GM21528 (cell line): Measurements from ENCODE around the gene PRCD.

Experiments
- ATAC-seq: cut with Tn5 transposase; IDR thresholded peaks from one replicate; pipeline ENCODE4 v1.9.1; 2021; ENCODE audit warnings: mild to moderate bottlenecking, moderate library complexity; ENCODE audit not compliant: unreplicated experiment, low FRiP score

Gene PRCD

GRCh38 chr17:76567634-76568432 lies 28.0 kb downstream of the PRCD start:
- ATAC-seq = no peak

- ATAC-seq = no peak
Observed at GRCh38 chr17:76568811-76569221, 29.0 kb downstream of the PRCD start.

- ATAC-seq = no peak
Observed at GRCh38 chr17:76569607-76570279, 29.9 kb downstream of the PRCD start.

GRCh38 chr17:76570457-76570856 lies 30.6 kb downstream of the PRCD start:
- ATAC-seq = no peak

- ATAC-seq = no peak
Observed at GRCh38 chr17:76570877-76571471, 31.1 kb downstream of the PRCD start.

- ATAC-seq = no peak
Observed at GRCh38 chr17:76572201-76572910, 32.5 kb downstream of the PRCD start.

- ATAC-seq = no peak
Observed at GRCh38 chr17:76573096-76573495, 33.3 kb downstream of the PRCD start.

GRCh38 chr17:76574166-76574565 lies 34.3 kb downstream of the PRCD start:
- no peak for ATAC-seq

- ATAC-seq = no peak
Observed at GRCh38 chr17:76575570-76575969, 35.7 kb downstream of the PRCD start.

- ATAC-seq = no peak
Observed at GRCh38 chr17:76576189-76576588, 36.3 kb downstream of the PRCD start.

GRCh38 chr17:76577876-76578275 lies 38.0 kb downstream of the PRCD start:
- no peak for ATAC-seq

GRCh38 chr17:76578376-76578775 lies 38.5 kb downstream of the PRCD start:
- no peak for ATAC-seq

GRCh38 chr17:76579281-76579680 lies 39.4 kb downstream of the PRCD start:
- no peak for ATAC-seq

- no peak for ATAC-seq
Observed at GRCh38 chr17:76581515-76581914, 41.7 kb downstream of the PRCD start.

GRCh38 chr17:76582660-76583059 lies 42.8 kb downstream of the PRCD start:
- no peak for ATAC-seq

GRCh38 chr17:76584427-76585032 lies 44.7 kb downstream of the PRCD start:
- no peak for ATAC-seq

- no peak for ATAC-seq
Observed at GRCh38 chr17:76585033-76585648, 45.3 kb downstream of the PRCD start.

- no peak for ATAC-seq
Observed at GRCh38 chr17:76585649-76586593, 46.1 kb downstream of the PRCD start, which contains the start of gene ST6GALNAC2. Gene ST6GALNAC2, minus strand, starts transcription at chr17:76585860. Its CDS starts 52 bp downstream, at chr17:76585808.
